Lung (tissue), 12 donors: ENCODE results near the gene GATA3. TPM values are rescaled to one million over a fixed set of nuclear protein-coding genes. Genes with fewer than 3 reads are reported as not detected.

Source experiments
- ATAC-seq: fragments of 200-7000 bp; cut with Tn5 transposase; one replicate; pipeline ENCODE4 v1.9.1; 2020; ENCODE audit warnings: moderate number of reproducible peaks; ENCODE audit not compliant: insufficient read depth, low FRiP score
- DNase-seq, 3 donors: peaks; one replicate each; pipeline ENCODE4 v3.0.0-alpha.2; 2013 to 2017
- H3K27ac ChIP-seq, 2 donors: one replicate each; pipeline ENCODE4 v1.5.1; 2013; ENCODE audit warnings: mild to moderate bottlenecking in 2 of 2, moderate library complexity in 2 of 2, control low read depth in 1 of 2, inconsistent platforms in 1 of 2, low read depth in 1 of 2, low read length in 1 of 2
- H3K27me3 ChIP-seq, 3 donors: one replicate each; pipeline ENCODE4 v1.5.1; 2013; ENCODE audit warnings: low read length in 2 of 3; ENCODE audit not compliant: control insufficient read depth in 3 of 3, insufficient read depth in 3 of 3
- H3K36me3 ChIP-seq, 4 donors: one replicate each; pipeline ENCODE4 v1.5.1; 2013; ENCODE audit warnings: low read length in 4 of 4, mild to moderate bottlenecking in 1 of 4, moderate library complexity in 1 of 4; ENCODE audit not compliant: control insufficient read depth in 4 of 4, insufficient read depth in 4 of 4
- H3K4me1 ChIP-seq, 5 donors: one replicate each; pipeline ENCODE4 v1.5.1; 2013; ENCODE audit warnings: low read length in 5 of 5, mild to moderate bottlenecking in 2 of 5, moderate library complexity in 1 of 5; ENCODE audit not compliant: control insufficient read depth in 5 of 5, insufficient read depth in 5 of 5
- H3K4me3 ChIP-seq: one replicate; pipeline ENCODE4 v1.5.1; 2013; ENCODE audit warnings: mild to moderate bottlenecking, control low read depth, moderate library complexity
- H3K9ac ChIP-seq, 2 donors: one replicate each; pipeline ENCODE4 v1.5.1; 2013; ENCODE audit warnings: low read length in 2 of 2, control low read depth in 1 of 2; ENCODE audit not compliant: insufficient read depth in 1 of 2
- H3K9me3 ChIP-seq, 4 donors: one replicate each; pipeline ENCODE4 v1.5.1; 2013; ENCODE audit warnings: low read length in 3 of 4, mild to moderate bottlenecking in 1 of 4, moderate library complexity in 1 of 4; ENCODE audit not compliant: control insufficient read depth in 4 of 4, insufficient read depth in 3 of 4
- CTCF ChIP-seq: IDR thresholded peaks from 2 replicates; pipeline ENCODE4 v1.5.1; 2012; ENCODE audit warnings: mild to moderate bottlenecking; ENCODE audit errors: control extremely low read depth, extremely low read depth
- WGBS, 2 donors: extraction: QIAGEN DNeasy Blood & Tissue Kit; methylation state at CpG; one replicate each; pipeline ENCODE4 v1.1.7; 2013; 5-methylcytosine and 5-hydroxymethylcytosine counted together
- polyA plus RNA-seq, 2 donors: library from polyadenylated mRNA; stranded (reverse); fragments of 200-250 nt; gene quantifications; one replicate each; pipeline ENCODE4 v1.2.1, GENCODE V29; 2013
- total RNA-seq, 2 donors: library from RNA; depleted of rRNA in 1 of 2; stranded (reverse); fragments of >200 nt in 1 of 2; gene quantifications; one replicate each; pipeline ENCODE4 v1.2.1, GENCODE V29; 2014 to 2021
- donor health status: control.
- donor health status: control.
- donor health status: Bipolar disorder and iron deficiency.
- donor health status: healthy.
- donor health status: DM: yes; HTN: yes; CAD: no.

The GATA3 gene
- total and polyA plus RNA-seq, 4 donors: 0.94 to 3.4 (median 1.8) TPM

GRCh38 chr10:8074881-8075280, 20.4 kb downstream of the GATA3 start:
- TF ChIP-seq CTCF: no peak
- Histone ChIP-seq H3K9ac (no peak overlapping the region), H3K27ac (no peak overlapping the region), H3K4me3 (no peak overlapping the region), H3K4me1 (peaks cover 0 to 5% (median 0%) of the 10 kb centered on the region in 5 donors), H3K9me3 (peaks cover 0 to 3% (median 0%) of the 10 kb centered on the region in 4 donors), H3K27me3 (peaks cover 0 to 36% (median 8%) of the 10 kb centered on the region in 3 donors), H3K36me3 (peaks cover 0 to 2% (median 0%) of the 10 kb centered on the region in 4 donors)
- DNase-seq (no peak), ATAC-seq (no peak)
- 89 to 94% methylated on average over 14 of the region's 14 CpGs for WGBS, 2 donors

DNA sequence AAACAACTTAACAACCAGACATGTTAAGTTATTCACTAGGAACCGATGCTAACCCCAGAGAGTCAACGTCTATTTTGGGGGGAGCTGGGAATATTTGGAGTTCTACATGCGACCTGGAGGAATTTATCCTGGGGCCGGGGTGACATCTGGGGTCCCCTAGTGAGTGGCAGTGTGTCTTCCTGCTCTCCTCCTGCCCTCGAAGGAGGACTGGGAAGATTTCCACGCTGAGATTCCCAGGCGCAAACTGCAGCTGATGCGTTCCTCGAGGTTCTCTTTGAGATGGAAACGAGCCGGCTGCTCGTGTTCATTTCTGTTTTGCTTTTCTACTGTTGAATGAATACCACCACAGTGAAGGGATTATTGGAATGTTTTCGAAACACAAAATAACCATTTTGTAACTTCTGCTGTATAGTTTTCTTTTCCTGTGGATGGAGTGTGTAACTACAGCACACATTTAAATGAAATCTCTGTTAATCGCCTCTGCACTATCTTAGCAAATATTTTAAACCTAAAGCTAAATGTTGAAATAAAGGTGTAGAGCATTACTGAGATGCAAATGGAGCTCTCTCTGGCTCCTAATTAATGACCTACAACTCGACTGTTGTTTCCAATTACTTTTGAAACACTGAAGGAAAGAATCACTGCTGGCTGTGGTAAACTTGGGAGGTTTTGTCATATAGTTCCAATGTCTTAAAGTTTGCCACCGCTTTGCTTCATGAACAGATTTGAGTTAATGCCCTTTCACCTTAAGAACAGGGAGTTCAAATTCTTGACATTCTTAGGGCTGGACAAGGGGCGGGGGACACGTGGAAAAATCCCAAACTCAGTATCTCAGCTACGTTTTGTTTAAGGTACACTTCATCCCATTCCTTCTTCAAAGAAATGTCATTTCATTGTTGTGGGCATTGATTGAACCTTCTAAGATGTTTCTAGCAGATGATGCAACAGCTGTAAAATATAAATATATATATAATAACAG, 21.1 kb downstream of the GATA3 start:
- H3K9me3 ChIP-seq: peaks cover 0 to 3% (median 0%) of the 10 kb centered on the region in 4 donors
- no peak for TF ChIP-seq CTCF
- no peak overlapping the region for H3K4me3 ChIP-seq
- DNase-seq: no peak
- H3K9ac ChIP-seq: no peak overlapping the region
- H3K4me1 ChIP-seq: peaks cover 0 to 5% (median 0%) of the 10 kb centered on the region in 5 donors
- no peak overlapping the region for H3K27ac ChIP-seq
- H3K36me3 ChIP-seq: peaks cover 0 to 2% (median 0%) of the 10 kb centered on the region in 4 donors
- peaks cover 0 to 34% (median 8%) of the 10 kb centered on the region in 3 donors for H3K27me3 ChIP-seq
- WGBS, 2 donors: 60 to 76% methylated on average over 19 of the region's 19 CpGs
- ATAC-seq: no peak

- no peak overlapping the region for H3K27ac ChIP-seq
- DNase-seq: no peak
- H3K4me1 ChIP-seq: peaks cover 0 to 5% (median 0%) of the 10 kb centered on the region in 5 donors
- 67 to 82% methylated on average over 5 of the region's 5 CpGs for WGBS, 2 donors
- ATAC-seq: no peak
- TF ChIP-seq CTCF: no peak
- peaks cover 0 to 1% (median 0%) of the 10 kb centered on the region in 4 donors for H3K36me3 ChIP-seq
- no peak overlapping the region for H3K9ac ChIP-seq
- H3K27me3 ChIP-seq: peaks cover 0 to 30% (median 8%) of the 10 kb centered on the region in 3 donors
- H3K9me3 ChIP-seq: peaks cover 0 to 3% (median 0%) of the 10 kb centered on the region in 4 donors
- no peak overlapping the region for H3K4me3 ChIP-seq
These were observed 22.4 kb downstream of the GATA3 start for GRCh38 chr10:8076933-8077332.
